T-helper 2 cell treated with Interferon-gamma antibody and Interleukin-4, amounts not matched to agents 100 ng/mL and 5 ng/mL, for 36 hours (primary cell): ENCODE data around the gene TAS2R13. TPM values are rescaled to one million over a fixed set of nuclear protein-coding genes. Genes with fewer than 3 reads are reported as not detected.

Experiments used
- intact Hi-C: fragments of 100-400 bp; cut with micrococcal nuclease; formaldehyde crosslinking; loops from one replicate; pipeline ENCODE4 v1.15.1; 2023
- total RNA-seq: library from RNA; stranded (reverse); gene quantifications from 2 replicates; pipeline ENCODE4 v1.2.3, GENCODE V29; 2022

The TAS2R13 gene, protein sequence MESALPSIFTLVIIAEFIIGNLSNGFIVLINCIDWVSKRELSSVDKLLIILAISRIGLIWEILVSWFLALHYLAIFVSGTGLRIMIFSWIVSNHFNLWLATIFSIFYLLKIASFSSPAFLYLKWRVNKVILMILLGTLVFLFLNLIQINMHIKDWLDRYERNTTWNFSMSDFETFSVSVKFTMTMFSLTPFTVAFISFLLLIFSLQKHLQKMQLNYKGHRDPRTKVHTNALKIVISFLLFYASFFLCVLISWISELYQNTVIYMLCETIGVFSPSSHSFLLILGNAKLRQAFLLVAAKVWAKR
- total RNA-seq = 1.4 and 1.7 TPM in 2 replicates

DNA sequence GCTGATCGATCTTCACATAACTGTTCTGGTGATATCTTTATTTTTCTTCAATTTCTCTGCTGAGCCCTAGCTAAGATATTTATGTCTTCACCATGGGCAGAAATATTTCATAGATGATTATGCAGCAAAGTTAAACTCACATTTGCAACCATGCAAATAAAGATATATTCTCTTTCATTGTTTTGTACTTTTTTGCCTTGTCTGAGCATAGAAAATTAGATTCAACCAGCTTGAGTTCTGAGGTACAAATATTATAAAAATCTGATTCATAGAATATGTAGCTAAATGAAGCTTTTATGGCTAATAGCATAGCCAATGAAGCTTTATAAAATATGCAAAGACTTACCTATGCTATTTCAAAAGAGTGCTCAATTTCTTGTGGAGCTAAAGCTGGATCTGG lies at the start of gene TAS2R13:
TSS of gene TAS2R13 (minus strand) at position 101 of the 400 bp plus-strand sequence. CDS start 264 bp downstream, outside the sequence.
- intact Hi-C loops = no loop called here

DNA sequence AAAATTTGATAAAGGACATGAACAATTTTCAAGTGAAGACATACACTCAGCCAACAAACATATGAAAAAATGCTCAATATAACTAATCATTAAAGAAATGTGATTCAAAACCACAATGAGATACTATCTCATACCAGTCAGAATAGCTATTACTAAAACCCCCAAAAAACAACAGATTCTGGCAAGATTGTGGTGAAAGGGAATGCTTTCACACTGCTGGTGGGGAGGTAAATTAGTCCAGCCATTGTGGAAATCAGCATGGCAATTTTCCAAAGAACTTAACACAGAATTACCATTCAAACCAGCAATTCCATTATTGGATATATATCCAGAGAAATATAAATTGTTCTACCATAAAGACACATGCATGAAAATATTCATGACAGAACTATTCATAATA lies 48.4 kb upstream of the TAS2R13 start:
- intact Hi-C loops = no loop called here

DNA sequence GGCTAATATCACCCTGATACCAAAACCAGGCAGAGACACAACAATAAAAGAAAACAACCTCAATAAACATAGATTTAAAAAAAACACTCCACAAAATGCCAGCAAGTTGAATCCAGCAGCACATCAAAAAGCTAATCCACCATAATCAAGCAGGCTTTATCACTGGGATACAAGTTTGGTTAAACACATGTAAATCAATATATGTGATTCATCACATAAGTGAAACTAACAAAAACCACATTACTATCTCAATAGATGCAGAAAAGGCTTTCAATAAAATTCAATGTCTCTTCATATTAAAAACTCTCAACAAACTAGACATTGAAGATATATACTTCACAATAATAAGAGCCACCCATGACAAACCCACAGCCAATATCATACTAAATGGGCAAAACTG lies 46.7 kb upstream of the TAS2R13 start:
- intact Hi-C loops = no loop called here

DNA sequence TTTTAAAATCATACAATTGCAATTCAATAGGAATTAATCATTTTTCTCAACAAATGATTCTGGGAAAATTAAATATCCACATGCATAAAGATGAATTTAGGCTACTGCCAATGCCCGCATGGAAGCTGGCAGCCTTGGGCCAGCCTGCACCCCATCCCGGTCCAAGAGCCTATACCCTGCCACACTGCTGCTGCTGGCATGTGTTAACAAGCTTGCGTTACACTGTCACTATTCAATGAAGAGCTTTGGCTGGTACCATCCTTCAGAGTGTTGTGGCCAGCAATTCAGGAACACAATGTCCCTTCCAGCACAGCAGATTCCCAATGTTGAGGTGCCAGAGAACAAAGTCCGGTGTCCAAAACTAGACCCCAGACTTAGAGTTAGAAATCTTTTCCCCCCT lies 43.3 kb upstream of the TAS2R13 start:
- intact Hi-C loops = no loop called here

DNA sequence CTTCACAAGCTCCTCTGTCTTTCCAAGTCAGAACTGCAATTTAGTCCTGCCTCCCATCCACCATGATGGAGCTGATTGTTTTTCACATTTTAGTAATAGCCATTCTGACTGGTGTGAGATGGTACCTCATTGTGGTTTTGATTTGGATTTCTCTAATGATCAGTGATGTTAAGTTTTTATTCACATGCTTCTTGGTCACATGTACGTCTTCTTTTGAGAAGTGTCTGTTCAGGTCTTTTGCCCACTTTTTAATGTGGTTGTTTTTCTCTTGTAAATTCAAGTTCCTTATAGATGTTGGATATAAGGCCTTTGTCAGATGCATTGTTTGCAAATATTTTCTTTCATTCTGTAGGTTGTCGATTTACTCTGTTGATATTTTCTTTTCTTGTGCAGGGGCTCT lies 33.8 kb upstream of the TAS2R13 start:
- intact Hi-C loops = no loop called here

DNA sequence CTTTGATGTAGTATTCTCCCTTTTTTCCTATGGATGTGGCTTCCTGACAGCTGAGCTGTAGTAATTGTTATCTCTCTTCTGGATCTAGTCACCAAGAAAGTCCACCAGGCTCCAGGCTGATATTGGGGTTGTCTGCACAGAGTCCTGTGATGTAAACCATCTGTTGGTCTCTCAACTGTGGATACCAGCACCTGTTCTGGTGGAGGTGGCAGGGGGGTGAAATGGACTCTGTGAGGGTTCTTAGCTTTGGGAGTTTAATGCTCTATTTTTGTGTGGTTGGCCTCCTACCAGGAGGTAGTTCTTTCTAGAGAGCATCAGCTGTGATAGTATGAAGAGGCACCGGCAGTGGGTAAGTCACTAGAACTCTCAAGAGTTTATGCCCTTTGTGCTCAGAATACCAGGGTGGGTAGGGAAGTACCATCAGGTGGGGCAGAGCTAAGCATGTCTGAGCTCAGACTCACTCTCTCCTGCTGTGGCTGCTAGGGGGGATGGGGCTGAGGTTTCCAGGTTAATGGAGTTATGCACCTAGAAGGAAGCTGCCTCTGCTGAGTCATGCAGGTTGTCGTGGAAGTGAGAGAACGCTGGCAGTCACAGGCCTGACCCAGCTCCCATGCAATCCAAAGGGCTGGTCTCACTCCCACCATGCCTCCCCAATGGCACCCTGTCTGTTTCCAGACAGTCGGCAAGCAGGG lies 32.7 kb upstream of the TAS2R13 start:
- intact Hi-C loops = no loop called here

DNA sequence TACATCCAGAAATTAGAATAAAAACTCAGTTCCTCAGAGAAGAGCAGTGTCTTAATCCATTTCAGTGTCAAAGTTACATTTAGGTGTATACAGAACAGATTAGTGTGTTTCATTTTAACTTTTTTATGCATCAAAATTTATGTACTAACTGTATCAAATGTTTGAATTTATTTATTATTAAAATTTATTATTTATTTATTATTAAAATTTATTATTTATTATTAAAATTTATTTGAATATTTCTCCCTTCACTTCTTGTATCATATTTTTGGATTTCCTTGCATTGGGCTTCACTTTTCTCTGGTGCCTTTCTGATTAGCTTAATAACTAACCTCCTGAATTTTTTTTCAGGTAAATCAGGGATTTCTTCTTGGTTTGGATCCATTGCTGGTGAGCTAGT lies 32.0 kb upstream of the TAS2R13 start:
- intact Hi-C loops = no loop called here

DNA sequence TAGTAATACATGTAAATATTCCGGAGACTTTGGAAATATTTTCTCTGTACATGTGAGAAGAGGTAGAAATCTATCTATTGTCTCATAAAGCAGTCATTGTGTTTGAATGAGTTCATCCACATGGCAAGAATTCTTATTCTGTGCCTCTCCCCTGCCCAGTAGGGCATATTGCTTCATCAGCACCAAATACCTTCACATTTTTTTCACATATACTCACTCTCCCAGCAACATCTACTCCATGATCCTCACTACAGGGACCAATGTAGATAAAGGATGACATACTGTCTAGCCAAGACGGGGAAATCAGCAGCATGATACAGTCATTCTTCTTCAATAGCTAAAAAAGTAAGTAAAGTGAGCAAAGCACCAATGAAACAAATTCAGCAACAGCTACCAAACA lies 31.0 kb upstream of the TAS2R13 start:
- intact Hi-C loops = no loop called here

DNA sequence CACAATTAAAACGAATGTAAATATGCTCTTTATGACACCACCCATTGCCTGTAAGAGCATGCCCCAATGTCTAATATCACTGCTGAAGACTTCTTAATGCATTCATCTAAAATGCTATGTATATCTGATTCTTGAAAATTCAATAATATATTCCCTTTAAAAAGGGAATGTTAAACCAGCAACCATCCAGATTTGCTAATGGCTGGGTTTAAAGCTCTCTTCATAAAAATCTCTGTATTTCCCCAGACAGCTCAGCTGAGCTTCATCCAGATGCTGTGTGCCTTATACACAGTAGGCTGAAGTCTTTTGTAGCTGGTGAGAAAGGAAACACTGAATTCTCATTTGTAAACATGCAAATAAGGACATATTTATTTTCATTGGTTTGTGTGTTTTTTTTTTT lies 29.8 kb upstream of the TAS2R13 start, which contains the start of gene TAS2R14:
TSS of gene TAS2R14 (minus strand) at position 101 of the 400 bp plus-strand sequence. CDS start at position 45, 56 bp downstream.
- intact Hi-C loops = no loop called here

DNA sequence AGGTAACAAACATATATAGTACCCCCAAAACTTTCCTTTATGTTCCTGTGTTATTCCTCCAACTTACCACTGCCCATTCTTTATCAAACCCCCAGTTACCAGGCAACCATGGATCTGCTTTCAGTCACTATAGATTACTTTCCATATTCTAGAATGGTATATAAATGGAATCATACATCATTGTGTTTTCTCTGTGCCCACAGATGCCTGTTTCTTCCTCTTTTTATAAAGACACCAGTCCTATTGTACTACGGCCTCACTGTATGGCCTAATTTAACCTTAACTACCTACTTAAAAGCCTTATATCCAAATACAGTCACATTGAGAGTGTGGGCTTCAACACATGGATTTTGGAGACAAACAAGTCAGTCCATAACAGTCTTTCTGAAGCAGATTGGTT lies 27.1 kb upstream of the TAS2R13 start:
- intact Hi-C loops = no loop called here

DNA sequence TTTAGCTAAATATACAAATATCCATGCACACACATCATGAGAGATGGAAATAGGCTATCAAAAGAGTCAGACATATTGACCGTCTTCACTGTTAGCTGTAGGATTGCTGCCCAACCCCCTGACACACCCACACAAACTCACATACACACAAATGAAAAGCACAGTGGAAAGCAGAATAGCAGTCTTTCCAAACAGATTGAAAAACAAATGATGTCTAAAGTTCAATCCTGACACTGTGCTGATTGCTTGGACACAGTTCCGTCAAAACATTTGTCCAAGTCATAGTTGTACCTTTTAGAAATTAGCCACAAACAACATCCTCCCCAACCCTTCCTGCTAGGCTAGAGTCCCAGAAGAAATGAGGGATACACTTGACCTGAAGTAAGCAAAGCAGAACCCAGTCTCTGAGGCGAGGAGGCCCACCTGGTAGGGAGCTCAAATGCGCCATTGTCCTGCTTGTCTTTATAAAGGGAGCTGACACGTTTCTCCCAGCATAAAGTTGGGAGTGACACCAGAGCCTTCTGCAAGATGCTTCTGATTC lies 19.5 kb upstream of the TAS2R13 start, which contains the start of gene PRH2:
TSS of gene PRH2 (plus strand) at position 491 of the 541 bp plus-strand sequence. CDS start at position 529, 38 bp downstream.
- intact Hi-C loops = no loop called here

DNA sequence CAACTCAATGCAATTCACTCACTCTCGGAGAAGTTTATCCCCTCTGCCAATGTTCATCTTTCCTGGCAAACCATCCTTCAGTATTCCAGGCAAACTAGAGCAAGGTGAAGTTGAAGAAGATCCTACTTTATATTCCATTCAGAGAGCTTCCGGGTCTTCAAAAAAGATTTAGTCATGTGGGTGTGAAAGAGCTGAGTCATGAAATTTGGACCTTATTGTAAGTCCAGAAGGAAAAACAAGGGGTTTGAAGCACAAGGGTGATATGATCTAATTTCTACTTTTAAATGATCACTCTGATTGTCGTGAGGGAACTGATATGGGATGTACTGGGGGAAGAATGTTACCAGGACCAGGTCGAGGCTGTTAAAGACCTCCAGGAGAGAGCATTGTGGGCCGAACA lies 16.9 kb upstream of the TAS2R13 start:
- intact Hi-C loops = no loop called here

DNA sequence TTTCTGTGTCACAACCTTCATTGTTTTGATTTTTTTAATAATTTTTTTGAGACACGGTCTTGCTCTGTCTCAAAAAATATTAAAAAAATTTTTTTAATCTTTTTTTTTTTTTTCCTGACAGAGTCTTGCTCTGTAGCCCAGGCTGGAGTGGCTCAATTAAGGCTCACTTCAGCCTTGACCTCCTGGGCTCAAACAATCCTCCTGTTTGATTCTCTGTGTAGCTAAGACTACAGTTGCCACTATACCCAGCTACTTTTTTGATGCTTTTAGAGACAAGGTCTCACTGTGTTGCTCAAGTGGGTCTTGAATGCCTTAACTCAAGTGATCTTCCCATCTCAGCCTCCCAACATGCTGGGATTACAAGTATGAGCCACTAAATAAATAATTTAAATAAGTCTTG lies 10.4 kb upstream of the TAS2R13 start:
- intact Hi-C loops = no loop called here

DNA sequence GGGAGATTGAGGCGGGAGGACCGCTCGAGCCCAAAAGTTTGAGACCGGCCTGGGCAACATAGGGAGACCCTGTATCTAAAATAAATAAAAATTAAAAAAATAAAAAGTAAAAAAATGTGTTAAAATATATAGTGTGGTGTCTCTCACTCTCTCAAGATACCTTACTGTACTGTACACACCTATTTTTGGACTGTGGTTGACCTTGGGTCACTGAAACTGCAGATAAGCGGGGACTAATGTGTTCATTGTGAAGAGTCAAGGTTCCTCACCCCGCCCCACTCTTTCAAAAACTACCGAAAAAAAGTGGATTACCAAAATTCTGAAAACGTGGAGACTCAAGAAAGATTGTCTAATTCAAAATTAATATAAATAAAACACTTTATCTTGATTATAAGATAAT lies 1.0 kb upstream of the TAS2R13 start:
- intact Hi-C loops = no loop called here

DNA sequence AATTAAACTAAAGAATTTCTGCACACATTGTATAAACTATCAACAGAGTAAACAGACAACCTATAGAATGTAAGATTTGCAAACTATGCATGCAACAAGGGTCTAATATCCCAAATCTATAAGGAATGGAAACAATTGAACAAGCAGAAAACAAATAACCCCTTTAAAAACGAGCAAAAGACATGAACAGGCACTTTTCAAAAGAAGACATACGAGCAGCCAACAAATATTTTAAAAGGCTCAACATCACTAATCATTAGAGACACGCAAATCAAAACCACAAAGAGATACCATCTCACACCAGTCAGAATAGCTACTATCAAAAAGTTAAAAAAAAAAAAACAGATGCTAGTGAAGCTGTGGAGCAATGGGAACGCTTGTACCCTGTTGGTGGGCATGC lies 4.7 kb downstream of the TAS2R13 start:
- intact Hi-C loops = no loop called here

DNA sequence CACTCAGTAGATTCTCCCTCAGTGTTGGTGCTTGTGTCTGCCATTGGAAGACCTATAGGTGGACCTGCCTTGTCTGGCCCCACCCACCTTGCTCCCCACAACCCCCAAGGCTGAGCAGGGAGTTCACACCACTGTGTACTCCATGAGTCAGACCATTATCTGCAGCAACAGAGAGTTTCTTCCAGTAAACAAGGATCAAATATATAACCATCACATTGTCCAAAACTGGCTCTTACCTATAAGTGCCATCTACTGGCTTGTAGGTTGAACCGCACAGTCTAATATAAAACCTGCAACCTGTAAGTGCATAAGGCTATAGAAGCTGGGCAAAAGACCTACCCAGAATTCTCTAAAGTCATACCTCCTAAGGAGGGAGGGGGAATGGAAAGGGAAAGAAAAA lies 7.9 kb downstream of the TAS2R13 start:
- intact Hi-C loops = no loop called here

DNA sequence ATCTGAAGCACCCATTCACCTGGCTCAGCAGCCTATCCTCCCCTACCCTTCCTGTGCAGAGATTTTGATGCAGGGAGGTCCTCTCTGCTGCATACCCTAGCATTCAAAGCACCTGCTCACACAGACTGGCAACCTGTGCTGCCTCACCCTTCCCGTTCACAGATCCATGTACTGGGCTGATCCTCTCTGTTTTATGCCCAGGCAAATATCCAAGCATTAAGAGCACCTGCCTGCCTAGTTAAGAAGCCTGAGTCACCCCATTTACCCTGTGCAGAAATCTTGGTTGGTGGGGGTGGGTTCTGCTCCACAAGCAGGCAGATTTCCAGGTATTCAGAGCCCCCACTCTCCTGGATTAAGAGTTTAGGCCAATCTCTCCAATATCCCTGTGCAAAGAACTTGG lies 8.4 kb downstream of the TAS2R13 start:
- intact Hi-C loops = no loop called here

DNA sequence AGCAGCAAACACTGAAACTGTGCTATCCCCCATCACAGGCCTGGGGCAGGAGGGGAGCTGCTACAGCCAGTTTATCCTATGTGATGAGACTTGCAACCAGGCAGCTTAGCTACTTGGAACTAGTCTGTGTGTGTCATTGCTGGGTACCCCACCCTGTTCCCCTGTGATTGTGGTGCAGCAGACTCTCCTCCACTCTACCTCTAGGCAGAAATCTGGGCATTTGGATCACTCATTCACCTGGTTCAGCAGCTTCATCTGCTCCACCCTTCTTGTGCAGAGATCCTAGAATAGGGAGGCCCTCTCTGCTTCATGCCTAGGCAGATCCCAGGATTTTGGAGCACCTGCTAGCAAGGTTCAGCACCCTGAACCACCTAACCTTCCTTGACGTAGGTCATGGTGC lies 8.8 kb downstream of the TAS2R13 start:
- intact Hi-C loops = no loop called here

DNA sequence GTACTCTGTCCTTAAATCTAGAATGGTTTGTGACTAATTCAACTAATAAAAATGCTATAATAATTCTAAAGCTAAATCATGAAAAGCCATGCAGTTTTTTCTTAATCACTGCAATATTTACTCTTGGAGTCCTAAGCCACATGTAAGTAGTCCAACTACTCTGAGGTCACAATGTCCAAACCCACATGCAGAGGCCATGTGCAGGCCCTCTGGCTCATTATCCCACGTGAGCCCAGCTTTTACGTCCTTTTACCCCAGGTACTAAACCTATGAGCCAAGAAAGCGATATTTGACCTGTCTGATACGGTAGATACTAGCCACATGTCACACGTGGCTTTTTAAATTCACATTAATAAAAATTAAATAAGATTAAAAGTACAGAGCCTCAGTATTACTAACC lies 12.5 kb downstream of the TAS2R13 start:
- intact Hi-C loops = no loop called here

DNA sequence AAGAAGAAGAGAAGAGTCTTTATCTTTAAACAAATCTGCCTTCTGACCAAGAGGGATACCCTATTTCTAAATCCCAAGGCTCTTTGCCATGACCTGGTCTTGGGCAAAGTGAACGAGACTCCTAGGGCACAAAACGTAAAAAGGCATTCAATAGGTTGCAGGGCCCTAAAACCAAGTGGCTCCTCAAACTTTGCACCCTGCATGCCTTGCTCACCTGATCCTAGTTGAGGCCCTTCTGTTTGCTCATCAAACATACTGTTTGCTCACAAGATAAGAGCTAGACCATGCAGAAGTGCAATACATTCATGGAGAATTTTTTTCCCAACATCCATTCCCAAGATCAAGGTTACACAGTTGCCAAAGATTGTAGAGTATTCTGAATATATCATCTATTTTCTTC lies 17.4 kb downstream of the TAS2R13 start:
- intact Hi-C loops = no loop called here

DNA sequence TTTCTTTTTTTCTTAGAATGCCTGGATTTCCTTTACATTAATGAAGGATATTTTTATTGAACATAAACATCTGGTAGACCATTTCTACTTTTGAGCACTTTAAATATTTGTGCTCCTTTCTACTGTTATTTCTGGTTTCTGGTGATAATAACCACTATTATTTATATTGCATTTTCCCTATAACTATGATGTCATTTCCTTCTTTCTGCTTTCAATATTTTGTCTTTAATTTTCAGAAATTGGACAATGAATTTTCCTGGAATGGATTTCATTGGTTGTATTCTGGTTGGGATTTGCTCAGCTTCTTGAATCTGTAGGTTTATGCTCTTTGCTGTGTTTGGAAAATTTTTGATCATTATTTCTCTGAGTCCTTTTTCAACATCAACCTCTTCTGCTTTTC lies 20.1 kb downstream of the TAS2R13 start:
- intact Hi-C loops = no loop called here

DNA sequence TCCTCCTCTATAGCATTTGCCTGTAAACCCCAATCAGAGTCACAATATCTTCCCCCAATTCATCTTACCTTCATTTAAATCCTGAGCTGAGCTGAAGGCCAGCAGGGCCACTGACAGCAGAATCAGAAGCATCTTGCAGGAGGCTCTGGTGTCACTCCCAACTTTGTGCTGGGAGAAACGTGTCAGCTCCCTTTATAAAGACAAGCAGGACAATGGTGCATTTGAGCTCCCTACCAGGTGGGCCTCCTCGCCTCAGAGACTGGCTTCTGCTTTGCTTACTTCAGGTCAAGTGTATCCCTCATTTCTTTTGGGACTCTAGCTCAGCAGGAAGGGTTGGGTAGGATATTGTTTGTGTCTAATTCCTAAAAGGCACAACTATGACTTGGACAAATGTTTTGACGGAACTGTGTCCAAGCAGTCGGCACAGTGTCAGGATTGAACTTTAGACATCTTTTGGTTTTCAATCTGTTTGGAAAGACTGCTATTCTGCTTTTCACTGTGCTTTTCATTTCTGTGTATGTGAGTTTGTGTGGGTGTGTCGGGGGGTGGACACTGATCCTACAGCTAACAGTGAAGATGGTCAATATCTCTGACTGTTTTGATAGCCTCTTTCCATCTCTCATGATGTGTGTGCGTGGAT lies 25.2 kb downstream of the TAS2R13 start, which contains the start of gene PRH1:
TSS of gene PRH1 (minus strand) at position 170 of the 640 bp plus-strand sequence. CDS start at position 132, 38 bp downstream.
- intact Hi-C loops = no loop called here
